Measurements from ENCODE around the gene CDC40. TPM values are rescaled to one million over a fixed set of nuclear protein-coding genes. Genes with fewer than 3 reads are reported as not detected.

Gene CDC40
- total and polyA plus RNA-seq, 10 of the 15 experiments (the other 5 are each of a cell fraction or from before 2014, with no cell fraction given): 20.1 to 35.5 (median 26.1) TPM

- in situ Hi-C loops (cut with MboI): no loop called here
- SMC1A ChIA-PET (ENCODE audit: uncharacterized antibody, unreplicated experiment): interaction anchor here (0.8 kb wide), 1 partner anchor 15 kb away, joined by 4 read pairs; no protein-coding TSS in a partner anchor
- H4K20me1 ChIP-seq (ENCODE audit: control insufficient read depth, insufficient read depth): no peaks in the 10 kb centered on the region
- H2AFZ ChIP-seq (ENCODE audit: control insufficient read depth, low read depth, low read length): no peak overlapping the region
- no peak overlapping the region for H3K27ac ChIP-seq (ENCODE audit: control insufficient read depth, insufficient read depth)
- no peaks in the 10 kb centered on the region for H3K79me2 ChIP-seq (ENCODE audit: control insufficient read depth, insufficient read depth, low read length)
- H3K9ac ChIP-seq (ENCODE audit: control insufficient read depth, insufficient read depth, low read length): no peak overlapping the region
- no peak for DNase-seq (ENCODE audit: low read depth, low spot score)
- no peak for TF ChIP-seq PBX3 (IDR thresholded peaks at IDR 0.05; ENCODE audit: insufficient replicate concordance, low read depth, low read length)
- WGBS (ENCODE audit: insufficient coverage, insufficient replicate concordance, low lambda C conversion rate, missing lambda C conversion rate): 100% methylated on average over 1 of the region's 1 CpG
- H3K27me3 ChIP-seq (replicated peaks in 1 of 2; ENCODE audit: control insufficient read depth in 2 of 2, insufficient read depth in 2 of 2, low read length in 1 of 2): no peaks in the 10 kb centered on the region
- BruUV-seq (replicated peaks): no TSS peak
- RAD21 ChIA-PET (ENCODE audit: unreplicated experiment): interaction anchor here (1.0 kb wide), 1 partner anchor 19 kb away, joined by 3 read pairs; no protein-coding TSS in a partner anchor
- no peaks in the 10 kb centered on the region for H3K9me3 ChIP-seq (replicated peaks; ENCODE audit: control insufficient read depth, insufficient read depth, low read length)
- no peak overlapping the region for H3K4me3 ChIP-seq
- H3K4me1 ChIP-seq (ENCODE audit: control insufficient read depth, insufficient read depth, low read length): no peaks in the 10 kb centered on the region
- intact Hi-C loops (cut with micrococcal nuclease; ENCODE audit: unreplicated experiment): no loop called here
- no peak overlapping the region for H3K4me2 ChIP-seq (ENCODE audit: control insufficient read depth, insufficient read depth)
- FAIRE-seq: no peak
- no peak for ATAC-seq
- H3K36me3 ChIP-seq (ENCODE audit: control insufficient read depth in 2 of 2, insufficient read depth in 2 of 2, low read length in 1 of 2): peaks cover 0 to 2% of the 10 kb centered on the region in 2 experiments; a peak in 2 of 4 replicates
- POLR2A ChIA-PET: no interaction called here
- CTCF ChIA-PET: interaction anchor here (1.2 kb wide), 1 partner anchor 18 kb away, joined by 3 read pairs; no protein-coding TSS in a partner anchor
These were observed 46.0 kb downstream of the CDC40 start for GRCh38 chr6:110226261-110226660.

DNA sequence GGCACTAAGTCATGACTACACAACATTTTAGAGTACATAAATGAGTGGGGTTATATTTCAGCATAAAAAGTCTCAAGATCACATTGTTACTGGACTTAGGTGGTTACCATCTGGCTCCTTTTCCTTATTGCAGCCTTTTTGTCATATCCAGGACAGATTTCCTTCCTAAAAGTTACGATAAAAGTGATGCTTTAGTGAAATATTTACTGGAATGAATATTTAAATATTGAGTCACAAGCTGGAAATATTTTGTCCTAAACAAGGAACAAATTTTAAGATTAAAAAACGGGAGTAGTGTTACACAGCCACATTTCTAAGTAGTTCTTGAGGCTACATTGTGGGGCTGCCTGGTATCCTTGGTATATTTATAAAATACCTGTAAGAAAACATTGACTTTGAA lies 52.2 kb downstream of the CDC40 start:
- H3K27me3 ChIP-seq (replicated peaks in 1 of 2; ENCODE audit: control insufficient read depth in 2 of 2, insufficient read depth in 2 of 2, low read length in 1 of 2): no peaks in the 10 kb centered on the region
- H3K4me2 ChIP-seq (ENCODE audit: control insufficient read depth, insufficient read depth): no peak overlapping the region
- no TSS peak for BruUV-seq (replicated peaks)
- ChIA-PET POLR2A (no interaction called here), SMC1A (ENCODE audit: uncharacterized antibody, unreplicated experiment) (no interaction called here), CTCF (no interaction called here), RAD21 (ENCODE audit: unreplicated experiment) (no interaction called here)
- H3K27ac ChIP-seq (ENCODE audit: control insufficient read depth, insufficient read depth): no peak overlapping the region
- no peaks in the 10 kb centered on the region; a peak in 2 of 4 replicates for H3K36me3 ChIP-seq (ENCODE audit: control insufficient read depth in 2 of 2, insufficient read depth in 2 of 2, low read length in 1 of 2)
- ATAC-seq (no peak), FAIRE-seq (no peak), DNase-seq (ENCODE audit: low read depth, low spot score) (no peak)
- H3K9ac ChIP-seq (ENCODE audit: control insufficient read depth, insufficient read depth, low read length): no peak overlapping the region
- peaks cover 5% of the 10 kb centered on the region; the same call in 1 of the 2 replicates for H3K4me1 ChIP-seq (ENCODE audit: control insufficient read depth, insufficient read depth, low read length)
- 93% methylated on average over 2 of the region's 2 CpGs for WGBS (ENCODE audit: insufficient coverage, insufficient replicate concordance, low lambda C conversion rate, missing lambda C conversion rate)
- no peaks in the 10 kb centered on the region for H4K20me1 ChIP-seq (ENCODE audit: control insufficient read depth, insufficient read depth)
- no peak overlapping the region for H2AFZ ChIP-seq (ENCODE audit: control insufficient read depth, low read depth, low read length)
- intact Hi-C loops (cut with micrococcal nuclease; ENCODE audit: unreplicated experiment): no loop called here
- H3K79me2 ChIP-seq (ENCODE audit: control insufficient read depth, insufficient read depth, low read length): no peaks in the 10 kb centered on the region
- no peaks in the 10 kb centered on the region for H3K9me3 ChIP-seq (replicated peaks; ENCODE audit: control insufficient read depth, insufficient read depth, low read length)
- no peak overlapping the region for H3K4me3 ChIP-seq
- in situ Hi-C loops (cut with MboI): no loop called here
- no peak for TF ChIP-seq WRNIP1 (IDR thresholded peaks at IDR 0.05; ENCODE audit: borderline replicate concordance, low read depth, low read length)
- TF ChIP-seq SUPT20H (IDR thresholded peaks at IDR 0.05; ENCODE audit: borderline replicate concordance, control insufficient read depth, low read depth, low read length): no peak
- no peak for TF ChIP-seq FOXM1 (IDR thresholded peaks at IDR 0.05; ENCODE audit: low read depth, low read length)
- no peak for TF ChIP-seq MYC (IDR thresholded peaks at IDR 0.05; ENCODE audit: insufficient read depth, insufficient read length, insufficient replicate concordance, low read length, severe bottlenecking)
- TF ChIP-seq TARDBP (IDR thresholded peaks at IDR 0.05; ENCODE audit: borderline replicate concordance): no peak
- TF ChIP-seq ZSCAN29 (IDR thresholded peaks at IDR 0.05): no peak
- TF ChIP-seq HSF1 (IDR thresholded peaks at IDR 0.05; ENCODE audit: low read depth, low read length): no peak
- TF ChIP-seq, protein P1, sequence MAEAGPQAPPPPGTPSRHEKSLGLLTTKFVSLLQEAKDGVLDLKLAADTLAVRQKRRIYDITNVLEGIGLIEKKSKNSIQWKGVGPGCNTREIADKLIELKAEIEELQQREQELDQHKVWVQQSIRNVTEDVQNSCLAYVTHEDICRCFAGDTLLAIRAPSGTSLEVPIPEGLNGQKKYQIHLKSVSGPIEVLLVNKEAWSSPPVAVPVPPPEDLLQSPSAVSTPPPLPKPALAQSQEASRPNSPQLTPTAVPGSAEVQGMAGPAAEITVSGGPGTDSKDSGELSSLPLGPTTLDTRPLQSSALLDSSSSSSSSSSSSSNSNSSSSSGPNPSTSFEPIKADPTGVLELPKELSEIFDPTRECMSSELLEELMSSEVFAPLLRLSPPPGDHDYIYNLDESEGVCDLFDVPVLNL (IDR thresholded peaks at IDR 0.05; ENCODE audit: low read depth, low read length): no peak
- no peak for TF ChIP-seq NBN (IDR thresholded peaks at IDR 0.05)
- TF ChIP-seq, protein P2, sequence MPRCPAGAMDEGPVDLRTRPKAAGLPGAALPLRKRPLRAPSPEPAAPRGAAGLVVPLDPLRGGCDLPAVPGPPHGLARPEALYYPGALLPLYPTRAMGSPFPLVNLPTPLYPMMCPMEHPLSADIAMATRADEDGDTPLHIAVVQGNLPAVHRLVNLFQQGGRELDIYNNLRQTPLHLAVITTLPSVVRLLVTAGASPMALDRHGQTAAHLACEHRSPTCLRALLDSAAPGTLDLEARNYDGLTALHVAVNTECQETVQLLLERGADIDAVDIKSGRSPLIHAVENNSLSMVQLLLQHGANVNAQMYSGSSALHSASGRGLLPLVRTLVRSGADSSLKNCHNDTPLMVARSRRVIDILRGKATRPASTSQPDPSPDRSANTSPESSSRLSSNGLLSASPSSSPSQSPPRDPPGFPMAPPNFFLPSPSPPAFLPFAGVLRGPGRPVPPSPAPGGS (IDR thresholded peaks at IDR 0.05; ENCODE audit: borderline replicate concordance, insufficient read depth, low read depth, low read length, poor library complexity, severe bottlenecking): no peak
